ENCODE data around the gene POLR3GL.
A peak's percentile ranks its signal among the peaks of the same experiment; 100 is the strongest.

Gene POLR3GL

GRCh38 chr1:145977016-145977415, 12.5 kb downstream of the POLR3GL start:
- DNase-seq = no peak

- DNase-seq = peak; percentile 56 to 71
These were observed 13.3 kb downstream of the POLR3GL start for GRCh38 chr1:145977486-145978470.

GRCh38 chr1:145978471-145978853, 14.0 kb downstream of the POLR3GL start:
- DNase-seq = no peak

- DNase-seq = peak; percentile 57 to 82
These were observed 14.6 kb downstream of the POLR3GL start for GRCh38 chr1:145978854-145979745.

- no peak for DNase-seq
These were observed 15.4 kb downstream of the POLR3GL start for GRCh38 chr1:145979746-145980456.

- no peak for DNase-seq
These were observed 16.0 kb downstream of the POLR3GL start for GRCh38 chr1:145980457-145980994.

GRCh38 chr1:145982010-145982723, 17.7 kb downstream of the POLR3GL start:
- DNase-seq = no peak

GRCh38 chr1:145983206-145983675, 18.8 kb downstream of the POLR3GL start:
- no peak for DNase-seq

GRCh38 chr1:145983960-145984830, 19.7 kb downstream of the POLR3GL start:
- DNase-seq = no peak

GRCh38 chr1:145985129-145985501, 20.6 kb downstream of the POLR3GL start:
- no peak for DNase-seq

- DNase-seq = no peak
These were observed 21.3 kb downstream of the POLR3GL start for GRCh38 chr1:145985502-145986439.

- DNase-seq = no peak
These were observed 22.1 kb downstream of the POLR3GL start for GRCh38 chr1:145986551-145986950.

- no peak for DNase-seq
These were observed 23.4 kb downstream of the POLR3GL start for GRCh38 chr1:145987926-145988325.

GRCh38 chr1:145988773-145989172, 24.3 kb downstream of the POLR3GL start:
- DNase-seq = no peak

- no peak for DNase-seq
These were observed 25.9 kb downstream of the POLR3GL start for GRCh38 chr1:145990249-145990855.

GRCh38 chr1:145991735-145992412, 27.4 kb downstream of the POLR3GL start:
- DNase-seq = no peak

- DNase-seq = no peak
These were observed 28.0 kb downstream of the POLR3GL start for GRCh38 chr1:145992502-145992936.

- no peak for DNase-seq
These were observed 28.6 kb downstream of the POLR3GL start for GRCh38 chr1:145992958-145993617.

Data from stimulated activated CD4-positive, alpha-beta T cell treated with anti-CD3 and anti-CD28 coated beads, Interleukin-4, amount 100 ng/mL, for 4 hours (primary cell).